COLO668 (cell line): Measurements from ENCODE around the gene IL34.
"Not testable (repeated sequence)": the region's sequence is repeated elsewhere in the genome, so short reads cannot be mapped to it uniquely, and the experiment has no call there.

Source experiments
- DNase-seq: peaks from one replicate; lab custom pipeline; 2025; ENCODE audit not compliant: unreplicated experiment; lab: John Stamatoyannopoulos, UW

The IL34 gene

DNA sequence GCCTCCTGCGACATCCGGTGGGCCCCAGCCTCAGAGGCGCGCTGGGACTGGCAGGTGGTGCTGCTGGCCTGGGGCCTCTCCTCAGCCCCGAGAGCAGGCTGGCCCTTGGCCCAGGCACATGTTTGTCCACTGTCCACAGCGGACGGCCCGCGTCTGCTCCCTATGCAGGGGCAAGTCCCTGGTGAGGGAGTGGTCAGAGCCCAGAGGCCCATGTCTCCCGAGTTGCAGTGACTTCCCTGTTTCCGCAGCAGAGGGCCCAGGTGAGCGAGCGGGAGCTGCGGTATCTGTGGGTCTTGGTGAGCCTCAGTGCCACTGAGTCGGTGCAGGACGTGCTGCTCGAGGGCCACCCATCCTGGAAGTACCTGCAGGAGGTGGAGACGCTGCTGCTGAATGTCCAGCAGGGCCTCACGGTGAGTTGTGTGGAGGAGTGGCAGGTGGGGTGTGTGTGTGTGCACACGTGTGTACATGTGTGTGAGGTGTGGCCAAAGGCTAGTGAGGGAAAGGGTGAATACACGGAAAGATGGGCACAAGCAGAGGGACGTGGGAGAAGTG is 10.4 kb downstream of the IL34 start:
- no peak for DNase-seq

DNA sequence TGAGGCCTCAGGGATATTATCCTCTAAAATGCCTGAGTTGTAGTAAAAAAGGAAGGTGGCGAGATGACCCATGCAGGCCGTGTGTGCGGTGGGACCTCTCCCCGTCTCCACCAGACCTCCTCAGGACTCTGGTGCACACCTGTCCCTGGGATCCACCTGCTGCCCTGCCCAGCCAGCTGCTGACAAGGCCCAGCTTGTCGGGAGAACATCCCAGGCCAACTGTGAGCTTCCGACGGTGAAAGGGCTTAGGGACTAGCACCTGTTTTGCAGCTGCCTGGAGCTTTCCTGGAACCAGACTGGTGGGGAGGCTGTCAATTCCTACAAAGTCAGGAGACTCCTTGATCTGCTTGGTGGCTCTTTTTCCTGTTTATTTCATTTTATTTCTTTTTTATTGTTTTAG is 11.6 kb downstream of the IL34 start:
- peak; percentile 80 for DNase-seq

DNA sequence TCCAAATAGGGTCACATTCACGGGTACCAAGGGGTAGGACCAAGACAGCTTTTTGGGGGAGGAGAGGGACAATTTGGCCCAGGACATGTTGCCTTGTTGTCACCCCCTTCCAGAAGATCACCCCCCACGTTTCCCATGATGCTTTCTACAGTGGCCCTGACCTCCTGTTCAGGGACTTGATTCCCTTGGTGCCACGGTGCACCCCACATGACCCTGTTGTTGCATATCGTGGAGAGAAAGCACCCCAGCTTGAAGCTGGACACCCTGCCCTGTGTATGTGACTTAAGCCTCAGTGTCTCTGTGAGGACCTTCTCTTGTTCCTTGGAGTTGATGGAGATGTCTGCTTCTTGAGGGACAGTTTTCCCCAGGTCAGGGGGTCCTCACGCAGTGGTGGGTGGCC is 12.6 kb downstream of the IL34 start:
- DNase-seq, result no peak

DNA sequence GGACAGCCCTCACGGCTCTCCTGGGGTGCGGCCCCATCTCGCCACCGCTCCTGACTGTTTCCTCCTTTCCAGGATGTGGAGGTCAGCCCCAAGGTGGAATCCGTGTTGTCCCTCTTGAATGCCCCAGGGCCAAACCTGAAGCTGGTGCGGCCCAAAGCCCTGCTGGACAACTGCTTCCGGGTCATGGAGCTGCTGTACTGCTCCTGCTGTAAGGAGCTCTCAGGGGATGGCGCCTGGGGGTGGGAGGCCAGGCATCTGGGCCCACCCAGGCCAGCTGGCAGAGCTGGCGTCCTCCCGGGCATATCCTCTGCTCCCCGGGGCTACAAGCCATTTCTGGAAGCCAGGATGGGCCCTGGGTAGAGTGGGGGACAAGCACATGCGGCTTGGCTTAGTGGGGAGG is 13.2 kb downstream of the IL34 start:
- DNase-seq, result no peak

DNA sequence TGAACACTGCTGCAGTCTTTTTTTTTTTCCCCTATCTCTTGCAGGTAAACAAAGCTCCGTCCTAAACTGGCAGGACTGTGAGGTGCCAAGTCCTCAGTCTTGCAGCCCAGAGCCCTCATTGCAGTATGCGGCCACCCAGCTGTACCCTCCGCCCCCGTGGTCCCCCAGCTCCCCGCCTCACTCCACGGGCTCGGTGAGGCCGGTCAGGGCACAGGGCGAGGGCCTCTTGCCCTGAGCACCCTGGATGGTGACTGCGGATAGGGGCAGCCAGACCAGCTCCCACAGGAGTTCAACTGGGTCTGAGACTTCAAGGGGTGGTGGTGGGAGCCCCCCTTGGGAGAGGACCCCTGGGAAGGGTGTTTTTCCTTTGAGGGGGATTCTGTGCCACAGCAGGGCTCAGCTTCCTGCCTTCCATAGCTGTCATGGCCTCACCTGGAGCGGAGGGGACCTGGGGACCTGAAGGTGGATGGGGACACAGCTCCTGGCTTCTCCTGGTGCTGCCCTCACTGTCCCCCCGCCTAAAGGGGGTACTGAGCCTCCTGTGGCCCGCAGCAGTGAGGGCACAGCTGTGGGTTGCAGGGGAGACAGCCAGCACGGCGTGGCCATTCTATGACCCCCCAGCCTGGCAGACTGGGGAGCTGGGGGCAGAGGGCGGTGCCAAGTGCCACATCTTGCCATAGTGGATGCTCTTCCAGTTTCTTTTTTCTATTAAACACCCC is 13.8 kb downstream of the IL34 start:
- no peak for DNase-seq

DNA sequence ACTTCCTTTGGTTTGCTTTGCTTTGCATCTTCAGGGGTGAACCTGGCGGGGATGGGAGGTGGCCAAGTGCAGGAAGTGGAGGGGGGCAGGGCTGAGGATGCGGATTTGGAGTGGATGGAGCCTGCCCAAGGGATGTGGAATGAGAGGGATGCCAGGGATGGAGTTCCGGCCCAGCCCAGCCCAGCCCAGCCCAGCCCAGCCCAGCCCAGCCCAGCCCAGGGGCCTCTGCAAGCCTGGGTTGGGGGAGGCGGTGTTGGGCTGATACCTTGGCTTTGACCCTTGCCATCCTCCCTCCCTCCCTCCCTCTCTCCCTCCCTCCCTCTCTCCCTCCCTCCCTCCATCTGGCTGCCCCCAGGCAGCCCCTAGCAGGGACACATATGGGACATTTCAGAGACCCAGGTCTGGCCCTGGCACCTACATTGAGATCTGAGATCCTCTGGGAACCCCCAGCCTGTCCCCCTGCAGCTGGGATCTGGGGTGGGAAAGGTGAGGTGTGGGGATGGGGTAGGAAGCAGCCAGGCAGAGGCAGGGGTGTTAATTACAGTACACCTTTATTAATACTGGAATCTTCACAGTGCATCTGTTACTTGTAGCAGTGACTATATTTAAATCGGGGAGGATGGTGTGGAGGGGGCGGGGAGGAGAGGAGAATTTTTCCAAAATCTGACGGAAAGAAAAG is 14.5 kb downstream of the IL34 start:
- DNase-seq, result no peak

DNA sequence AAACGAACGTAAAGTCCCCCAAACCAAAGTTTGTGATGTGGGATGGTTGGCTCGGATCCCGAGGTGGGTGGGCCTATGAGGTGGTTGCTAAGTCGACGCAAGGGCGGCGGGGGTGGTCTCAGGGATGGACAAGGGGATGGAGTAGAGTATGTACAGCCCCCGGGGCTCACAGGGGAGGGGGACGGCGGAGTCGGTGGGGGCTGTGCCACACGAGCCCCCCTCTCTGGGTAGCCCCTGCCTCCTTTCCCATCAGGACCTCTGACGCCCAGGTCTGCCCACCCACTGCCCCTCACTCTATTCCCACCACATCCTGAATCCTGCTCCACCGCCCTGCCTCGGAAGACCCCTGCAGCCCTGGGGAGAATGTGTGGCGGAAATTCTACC is 15.2 kb downstream of the IL34 start:
- DNase-seq, result no peak

DNA sequence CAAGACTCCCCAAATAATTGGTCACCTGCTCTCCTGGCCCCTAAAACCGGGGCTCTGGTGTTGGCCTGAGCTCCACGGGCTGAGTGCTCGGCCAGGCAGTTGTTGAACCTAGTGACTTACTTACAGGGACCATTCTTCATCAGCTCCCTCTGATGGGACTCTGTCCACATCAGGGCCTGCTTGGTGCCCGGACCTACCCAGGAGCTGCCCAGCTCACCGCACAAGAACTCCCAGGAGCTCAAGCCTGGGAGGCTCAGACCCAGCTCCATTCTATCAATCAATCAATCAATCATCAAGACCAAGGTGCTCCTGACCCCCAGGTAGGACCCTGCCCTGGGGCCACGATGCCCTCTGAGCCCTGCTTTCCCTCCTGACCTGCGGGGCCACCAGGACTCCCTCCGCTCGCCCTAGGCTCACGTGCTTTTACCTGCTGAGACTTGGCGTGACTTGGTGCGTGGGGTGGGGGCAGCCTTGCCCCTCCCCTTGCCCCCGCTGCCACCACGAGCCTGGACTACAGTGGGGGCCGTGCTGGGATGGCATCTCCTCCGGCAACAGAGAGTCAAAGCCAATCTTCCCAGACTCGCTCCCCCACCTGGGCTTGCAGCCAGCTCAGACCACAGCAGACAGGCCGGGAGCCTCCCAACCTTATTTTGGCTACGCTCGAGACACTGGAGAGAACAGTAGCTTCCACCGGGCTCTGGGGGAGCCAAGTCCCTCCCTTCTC is 15.7 kb downstream of the IL34 start:
- no peak for DNase-seq

DNA sequence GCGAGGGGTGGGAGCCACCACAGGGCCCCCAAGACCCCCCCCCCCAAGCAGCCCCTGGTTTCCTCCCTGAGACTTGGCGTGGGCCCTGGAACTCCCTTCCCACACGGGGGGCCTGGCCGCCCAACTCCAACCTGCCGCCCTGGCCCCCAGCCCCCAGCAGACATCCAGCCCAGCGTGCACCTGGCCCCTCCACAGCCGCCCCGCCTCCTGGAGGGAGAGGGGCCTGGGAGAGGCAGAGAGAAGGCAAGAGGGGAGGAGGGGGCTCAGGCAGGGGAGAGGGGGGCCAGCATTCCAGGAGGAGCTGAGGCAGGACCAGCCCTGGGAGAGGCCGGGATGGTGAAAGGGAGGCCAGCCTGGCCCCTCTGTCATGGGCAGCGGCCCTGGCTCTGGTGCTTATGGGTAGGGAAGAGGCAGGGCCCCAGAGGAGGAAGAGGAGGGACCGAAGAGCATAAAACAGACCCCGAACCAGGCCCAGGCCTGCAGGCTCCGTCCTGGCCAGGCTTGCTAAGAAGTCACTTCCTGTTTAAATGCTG is 16.7 kb downstream of the IL34 start:
- DNase-seq, result no peak

DNA sequence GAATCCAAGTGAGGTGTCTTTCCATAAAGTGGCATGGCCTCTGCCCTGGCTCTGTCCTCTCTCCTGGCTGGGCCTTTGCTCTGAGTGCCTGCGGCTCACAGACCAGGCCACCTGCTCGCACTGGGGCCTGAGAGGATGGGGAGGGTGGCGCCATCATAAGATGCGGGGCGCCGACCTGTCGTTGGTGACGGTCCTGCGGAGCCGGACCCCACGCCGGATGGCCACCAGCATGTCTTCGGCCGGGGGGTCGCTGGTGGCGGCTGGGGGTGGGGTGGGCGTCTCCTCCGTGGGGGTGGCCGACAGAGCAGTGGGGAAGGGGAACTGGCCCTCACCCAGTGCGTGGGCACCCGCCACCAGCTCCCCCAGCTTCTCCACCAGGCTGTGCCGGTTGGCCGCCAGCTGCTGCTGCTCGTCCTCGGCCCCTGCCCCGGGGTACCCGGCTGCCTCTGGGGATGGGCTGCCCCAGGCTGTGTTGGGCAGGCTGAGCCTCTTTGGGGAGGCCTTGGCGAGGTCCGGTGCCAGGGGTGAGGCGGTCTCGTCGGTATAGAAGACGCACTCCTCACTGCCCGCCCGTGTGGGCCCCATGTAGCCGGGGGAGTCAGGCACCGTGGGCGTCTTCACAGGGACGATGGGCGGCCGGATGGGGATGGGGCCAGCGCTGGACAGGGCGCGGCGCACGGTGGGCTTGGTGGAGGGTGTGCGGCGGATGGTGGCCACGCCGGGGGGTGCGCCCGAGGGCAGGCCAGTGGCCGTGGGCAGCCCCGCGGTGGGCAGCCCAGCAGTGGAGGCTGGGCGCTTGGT is 17.4 kb downstream of the IL34 start:
- DNase-seq, result no peak

DNA sequence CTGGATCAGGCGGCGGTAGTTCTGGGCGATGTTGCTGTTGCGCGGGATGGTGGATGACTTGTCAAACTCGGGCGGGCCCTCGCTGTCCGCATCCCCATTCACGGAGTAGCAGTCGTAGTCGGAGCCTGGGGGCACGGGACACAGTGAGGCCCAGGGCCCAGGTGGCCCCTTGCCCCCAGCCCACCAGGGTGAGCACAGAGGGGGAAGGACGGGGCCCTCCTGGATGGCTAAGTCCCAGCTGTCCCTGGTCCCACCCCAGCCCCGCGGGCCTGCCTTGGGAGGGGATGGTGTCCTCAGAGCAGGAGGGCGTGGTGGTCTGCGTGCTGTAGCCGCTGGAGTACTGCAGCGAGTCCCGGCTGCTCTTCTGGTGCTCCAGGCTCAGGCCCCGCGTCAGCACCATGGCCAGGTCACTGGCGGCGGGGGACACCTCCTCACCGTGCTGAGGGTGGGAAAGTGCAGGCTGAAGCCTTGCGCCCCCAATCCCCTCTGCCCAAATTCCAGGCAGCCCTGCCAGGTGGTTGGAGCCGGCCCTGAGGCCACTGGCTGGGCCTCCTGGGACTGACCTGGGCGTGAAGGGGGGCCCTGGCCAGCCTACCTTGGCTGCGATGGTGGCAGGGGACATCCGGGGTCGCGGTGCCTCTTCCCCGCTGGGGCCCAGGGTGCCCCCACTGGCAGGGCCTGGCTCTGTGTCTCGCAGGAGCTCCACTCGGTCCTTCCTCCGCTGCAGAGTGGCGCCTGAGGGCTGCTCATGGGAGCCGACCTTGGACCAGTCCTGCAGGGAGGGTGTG is 18.2 kb downstream of the IL34 start:
- no peak for DNase-seq

DNA sequence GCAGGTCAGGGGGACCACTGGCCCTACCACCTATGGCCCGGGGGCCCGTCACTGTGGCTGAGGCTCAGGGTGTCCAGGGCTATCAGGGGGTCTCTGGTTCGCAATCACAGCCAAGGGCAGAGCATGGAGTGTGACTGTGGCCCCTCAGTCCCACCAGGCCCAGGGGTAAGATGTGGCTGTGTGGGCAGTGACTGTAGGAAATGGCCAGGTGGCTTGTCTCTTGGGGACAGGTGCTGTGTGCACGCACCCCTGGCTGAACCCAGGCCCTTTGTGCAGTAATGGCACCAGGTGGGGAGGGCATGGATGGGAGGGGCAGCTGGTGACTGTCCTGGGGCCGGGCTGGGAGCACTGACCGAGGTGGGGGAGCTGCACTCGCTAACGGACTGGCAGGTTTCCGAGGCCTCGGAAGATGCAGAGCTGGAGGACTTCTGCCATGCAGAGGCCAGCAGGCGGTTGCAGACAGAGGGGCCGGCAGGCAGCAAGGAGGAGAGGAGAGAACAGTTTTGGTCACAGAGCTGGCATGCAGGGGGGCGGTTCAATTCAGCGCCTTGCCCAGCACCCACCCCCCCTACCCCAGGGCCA is 18.8 kb downstream of the IL34 start:
- no peak for DNase-seq

DNA sequence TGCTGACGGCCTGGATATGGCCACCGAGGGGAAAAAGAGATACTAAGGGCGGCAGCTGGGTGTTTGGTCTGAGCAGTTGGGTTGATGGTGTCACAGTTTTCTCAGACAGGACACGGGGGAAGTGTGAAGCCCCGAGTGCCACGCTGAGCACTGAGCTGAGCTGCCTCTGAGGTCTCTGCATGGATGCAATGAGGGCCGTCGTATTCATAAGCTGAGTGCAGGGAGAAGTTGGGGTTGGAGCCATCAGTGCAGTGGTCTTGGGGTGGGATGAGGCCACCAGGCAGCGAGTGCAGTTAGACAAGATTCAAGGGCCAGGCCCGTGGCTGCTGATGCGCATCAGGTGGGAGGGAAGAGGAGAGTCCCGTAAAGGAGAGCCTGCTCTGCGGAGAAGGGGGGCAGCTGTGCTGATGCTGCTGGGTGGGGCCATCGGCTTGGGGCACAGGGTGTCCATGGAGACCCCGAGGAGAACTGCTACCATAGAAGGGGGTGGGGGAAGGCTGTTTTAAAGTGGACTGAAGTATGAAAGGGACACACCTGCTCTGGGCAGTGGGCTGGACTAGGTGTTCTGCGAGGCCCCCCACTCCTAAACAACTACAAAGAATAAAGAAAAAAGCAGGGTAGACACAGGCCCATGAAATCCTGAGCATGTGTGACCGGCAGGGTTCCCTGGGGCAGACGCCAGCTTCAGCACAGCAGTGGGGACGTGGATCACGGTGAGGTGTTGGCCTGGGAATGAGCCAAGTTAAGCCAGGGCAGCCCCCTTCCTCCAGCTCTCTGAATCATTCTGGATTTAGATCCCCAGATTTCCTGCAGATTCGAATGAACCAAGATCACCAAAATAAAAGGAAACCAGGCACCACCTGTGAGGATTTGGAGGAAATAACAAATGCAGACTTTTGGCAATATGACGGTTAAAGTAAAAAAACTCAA is 19.7 kb downstream of the IL34 start:
- DNase-seq, result no peak

DNA sequence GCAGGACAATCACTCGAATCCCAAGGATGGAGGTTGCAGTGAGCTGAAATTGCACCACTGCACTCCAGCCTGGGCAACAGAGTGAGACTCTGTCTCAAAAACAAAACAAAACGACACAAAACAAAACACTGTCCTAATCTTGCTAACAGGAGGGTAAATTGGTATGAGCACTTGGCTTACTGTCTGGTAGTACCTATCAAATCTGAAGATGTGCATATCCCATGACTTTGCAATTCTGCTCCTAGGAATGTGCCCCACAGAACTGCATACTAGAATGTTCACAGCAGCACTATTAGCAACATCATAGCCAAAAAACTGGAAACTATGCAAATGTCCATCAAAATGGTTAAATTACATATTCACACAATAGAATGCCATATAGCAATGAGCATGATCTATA is 23.8 kb downstream of the IL34 start:
- no peak for DNase-seq

DNA sequence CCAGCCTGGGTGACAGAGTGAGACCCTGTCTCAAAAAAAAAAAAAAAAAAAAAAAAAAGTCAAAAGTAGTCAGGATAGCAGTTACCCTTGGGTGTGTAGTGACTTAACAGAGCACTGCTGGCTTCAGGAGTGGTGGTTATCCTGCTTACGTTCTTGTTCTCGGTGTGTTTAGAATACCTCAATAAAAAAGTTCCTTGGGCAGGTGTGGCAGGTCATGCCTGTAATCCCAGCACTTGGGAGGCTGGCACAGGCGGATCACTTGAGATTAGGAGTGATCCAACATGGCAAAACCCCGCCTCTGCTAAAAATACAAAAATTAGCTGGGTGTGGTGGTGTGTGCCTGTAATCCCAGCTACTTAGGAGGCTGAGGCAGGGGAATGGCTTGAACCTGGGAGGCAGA is 24.6 kb downstream of the IL34 start:
- not testable (repeated sequence) for DNase-seq

DNA sequence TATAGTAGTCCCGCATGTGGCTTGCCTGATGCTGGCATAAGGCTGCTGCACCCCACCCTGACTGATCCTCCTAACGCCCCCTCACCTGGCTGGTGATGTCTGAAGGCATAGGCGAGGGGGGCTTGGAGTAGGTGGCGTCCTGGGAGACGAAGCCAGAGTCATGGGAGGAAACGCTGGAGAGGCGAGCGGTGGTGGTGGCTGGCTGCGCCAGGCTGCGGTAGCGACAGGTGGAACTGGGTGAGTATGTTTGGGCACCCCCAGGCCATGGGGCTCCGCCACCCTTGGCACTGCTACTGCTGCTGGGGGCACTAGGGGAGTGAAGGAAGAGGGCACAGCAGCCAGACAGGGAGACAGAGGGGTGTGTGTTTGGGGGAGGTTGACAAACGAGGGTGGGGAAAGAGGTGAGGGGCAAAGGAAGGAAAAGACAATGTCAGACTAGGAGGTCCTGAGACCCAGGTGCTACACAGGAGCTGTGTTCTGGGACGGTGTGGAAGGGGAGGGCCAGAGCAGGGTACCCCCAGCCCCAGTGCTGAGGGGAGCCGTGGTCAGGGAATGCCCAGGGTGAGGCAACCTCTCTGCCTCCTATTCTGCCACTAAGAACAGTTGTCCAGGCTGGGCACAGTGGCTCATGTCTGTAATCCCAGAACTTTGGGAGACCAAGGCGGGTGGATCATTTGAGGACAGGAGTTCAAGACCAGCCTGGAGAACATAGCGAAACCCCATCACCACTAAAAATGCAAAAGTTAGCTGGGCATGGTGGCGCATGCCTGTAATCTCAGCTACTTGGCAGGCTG is 28.1 kb downstream of the IL34 start:
- DNase-seq, result no peak

DNA sequence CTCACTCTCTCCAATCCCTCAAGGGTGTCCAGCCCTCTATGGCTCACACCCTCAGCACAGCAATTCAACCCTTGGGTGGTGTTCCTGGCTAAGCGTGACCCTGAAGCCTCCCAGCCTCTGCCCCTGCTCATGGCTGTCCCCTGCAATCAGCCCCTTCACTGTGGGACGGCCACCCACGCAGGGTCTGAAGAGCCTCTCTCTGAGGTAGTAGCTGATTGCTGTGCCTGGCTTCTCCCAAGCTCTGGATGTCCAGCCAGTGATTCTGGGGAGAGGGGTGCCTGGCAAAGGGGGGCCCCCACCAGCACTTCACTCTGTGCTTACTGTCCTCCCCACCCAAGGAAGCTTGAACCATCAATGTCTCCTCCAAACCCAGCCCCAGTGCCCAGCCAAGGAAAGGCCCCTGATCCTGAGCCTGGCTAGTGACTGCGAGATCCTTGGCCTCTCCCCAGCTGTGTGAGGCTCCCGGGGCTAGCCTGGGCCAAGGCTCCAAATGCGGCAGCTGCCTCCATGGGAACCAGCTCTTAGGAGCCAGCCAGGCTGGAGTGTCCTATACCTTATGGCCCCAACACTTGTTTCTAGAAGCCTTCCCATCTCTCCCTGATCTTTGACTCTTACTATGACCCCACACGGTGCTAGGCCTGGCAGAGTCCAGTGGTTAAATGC is 29.6 kb downstream of the IL34 start:
- DNase-seq, result no peak
